Thoracic aorta (tissue), 2 donors: ENCODE data around the gene B4GALT1. TPM values are rescaled to one million over a fixed set of nuclear protein-coding genes. Genes with fewer than 3 reads are reported as not detected.

Experiments used
- ATAC-seq: fragments of 150-250 bp; one replicate; pipeline ENCODE4 v1.8.0; 2017; ENCODE audit warnings: low read depth; ENCODE audit not compliant: insufficient number of reproducible peaks, low FRiP score
- DNase-seq: peaks from one replicate; pipeline ENCODE4 v3.0.0-alpha.2; 2020; ENCODE audit warnings: low spot score
- H3K27ac ChIP-seq, 2 donors: fragments of 200-600 bp; sonication (generic); 1 replicate in 1 of 2; 2 replicates in 1 of 2; pipeline ENCODE4 v1.5.1; 2016; ENCODE audit warnings: mild to moderate bottlenecking in 2 of 2, moderate library complexity in 2 of 2
- H3K27me3 ChIP-seq: fragments of 200-600 bp; sonication (generic); replicated peaks from 2 replicates; pipeline ENCODE4 v1.6.0; 2016; ENCODE audit warnings: mild to moderate bottlenecking; ENCODE audit not compliant: insufficient read depth
- H3K36me3 ChIP-seq: fragments of 200-600 bp; sonication (generic); one replicate; pipeline ENCODE4 v1.5.1; 2016
- H3K4me1 ChIP-seq, 2 donors: fragments of 200-600 bp; sonication (generic); 1 replicate in 1 of 2; 2 replicates in 1 of 2; pipeline versions ENCODE4 v1.5.1 to v1.6.0; 2016; ENCODE audit warnings: low read depth in 2 of 2, mild to moderate bottlenecking in 1 of 2; ENCODE audit not compliant: control insufficient read depth in 1 of 2
- H3K4me3 ChIP-seq: fragments of 200-600 bp; sonication (generic); 2 replicates; pipeline ENCODE4 v1.5.1; 2016; ENCODE audit warnings: mild to moderate bottlenecking
- H3K9me3 ChIP-seq: fragments of 200-600 bp; sonication (generic); 2 replicates; pipeline ENCODE4 v1.5.1; 2016
- CTCF ChIP-seq: fragments of 200-600 bp; sonication (generic); IDR thresholded peaks from one replicate; pipeline ENCODE4 v1.5.1; 2019; ENCODE audit warnings: antibody characterized with exemption
- total RNA-seq, 2 donors: library from RNA; depleted of rRNA; stranded (reverse); fragments of >200 nt; gene quantifications; one replicate each; pipeline versions ENCODE4 v1.1.0 to v1.2.3, GENCODE V29; 2016

B4GALT1 gene
- total RNA-seq, 2 donors from 2014 or later, result 59.4 to 86.6 TPM

DNA sequence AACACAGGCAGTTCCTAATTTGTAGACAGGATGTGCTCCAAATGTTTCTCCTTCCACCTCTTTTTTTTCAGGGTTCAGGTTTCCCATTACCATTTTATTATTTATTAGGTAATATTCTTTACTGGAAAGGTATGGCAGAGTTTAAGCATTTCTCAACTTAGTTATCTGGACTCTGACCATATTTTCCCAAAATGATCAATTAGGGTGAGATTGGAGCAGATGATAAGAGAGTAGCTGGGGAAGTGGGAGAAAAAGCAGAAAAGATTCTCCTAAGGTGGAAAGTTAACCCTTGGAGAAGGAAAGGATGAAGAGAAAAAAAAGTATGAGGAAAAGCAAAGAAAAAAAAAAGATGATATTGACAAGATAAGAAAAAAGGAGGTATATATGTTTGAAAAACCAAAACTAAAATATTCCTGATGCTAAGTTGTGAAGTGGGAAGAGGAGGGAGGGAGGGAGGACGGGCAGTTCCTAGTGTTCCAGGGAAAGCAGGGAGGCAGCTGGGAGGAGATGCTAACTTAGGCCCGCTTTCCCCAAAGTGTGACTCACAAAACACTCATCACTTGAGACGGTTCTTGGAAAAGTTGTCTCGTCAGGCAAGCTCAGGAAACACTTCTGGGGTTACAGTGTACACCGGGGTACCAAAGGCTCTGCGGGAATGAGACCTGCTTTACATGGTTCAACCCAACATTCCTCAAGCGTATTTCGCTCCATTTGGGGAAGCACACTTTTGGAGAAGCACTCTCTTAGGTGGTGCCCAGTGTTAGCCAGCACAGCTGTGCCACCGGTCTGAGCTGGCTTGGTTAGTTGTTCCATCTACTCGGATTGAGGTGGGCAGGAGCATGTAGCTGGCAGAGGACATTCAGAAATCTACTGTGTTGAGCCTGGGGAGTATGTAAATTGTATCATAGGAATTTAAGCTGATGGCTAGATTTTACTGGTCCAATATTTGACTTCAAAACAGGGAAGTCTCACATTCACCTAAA is 35.1 kb downstream of the B4GALT1 start:
- Histone ChIP-seq H3K27ac (peak overlapping the region in 1 of 2 donors; percentile 8), H3K36me3 (peaks cover 32% of the 10 kb centered on the region), H3K4me1 (peaks cover 31 to 66% of the 10 kb centered on the region in 2 donors), H3K27me3 (no peaks in the 10 kb centered on the region), H3K9me3 (no peaks in the 10 kb centered on the region), H3K4me3 (no peak overlapping the region)
- TF ChIP-seq CTCF, result no peak
- ATAC-seq (peak; percentile 14), DNase-seq (no peak)

- H3K4me3 ChIP-seq, result no peak overlapping the region
- no peak for DNase-seq
- H3K9me3 ChIP-seq, result no peaks in the 10 kb centered on the region
- H3K27ac ChIP-seq, result peak overlapping the region in 1 of 2 donors; percentile 25
- peaks cover 30 to 62% of the 10 kb centered on the region in 2 donors for H3K4me1 ChIP-seq
- peaks cover 32% of the 10 kb centered on the region for H3K36me3 ChIP-seq
- no peaks in the 10 kb centered on the region for H3K27me3 ChIP-seq
- ATAC-seq, result no peak
- no peak for TF ChIP-seq CTCF
Measured at GRCh38 chr9:33130961-33131789, 36.0 kb downstream of the B4GALT1 start.

DNA sequence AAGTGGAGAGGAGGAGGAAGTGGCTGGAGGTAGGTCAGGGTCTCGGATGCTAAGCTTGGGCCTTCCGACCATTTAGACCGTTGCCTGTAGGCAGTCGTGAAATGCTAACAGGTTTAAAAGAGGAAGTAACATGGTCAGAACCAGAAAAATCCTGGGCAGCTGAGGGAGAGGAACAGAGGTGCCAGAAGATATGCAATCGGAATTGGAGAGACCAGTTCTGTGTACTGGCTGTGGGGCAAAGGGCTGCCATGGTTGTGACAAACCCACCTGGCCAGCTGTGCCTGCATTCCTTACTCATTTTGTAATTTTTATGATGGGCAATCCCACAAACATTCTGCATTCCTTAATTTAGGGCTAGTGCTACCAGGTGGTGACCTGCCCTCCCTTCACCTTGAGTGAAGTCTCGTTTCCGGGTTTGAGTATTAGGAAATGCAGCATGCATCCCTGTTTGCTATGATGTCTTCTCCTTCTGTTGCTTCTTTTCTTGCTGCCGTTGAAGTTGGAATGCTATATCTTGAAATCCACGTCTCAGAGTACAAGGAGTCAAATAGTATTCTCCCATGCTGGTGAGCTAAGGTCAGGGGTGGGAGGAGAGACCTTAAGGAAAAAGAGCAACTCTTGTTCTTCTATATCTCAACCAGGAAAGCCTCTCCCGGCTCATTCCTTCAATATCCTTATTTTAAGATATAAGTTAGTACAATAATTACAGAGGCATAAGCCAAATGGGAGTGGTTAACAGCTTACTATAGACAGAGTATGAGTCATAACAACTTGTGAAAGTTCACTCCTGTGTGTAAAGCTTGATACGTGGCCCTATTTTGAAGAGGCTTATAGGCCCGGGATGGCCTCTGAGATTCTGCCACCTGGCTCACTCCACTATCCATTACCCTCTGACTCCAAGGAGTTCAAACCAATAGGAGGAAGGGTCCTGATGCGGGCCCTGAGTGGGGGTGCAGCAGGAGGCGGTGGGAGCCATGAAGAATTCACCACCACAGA is 37.0 kb downstream of the B4GALT1 start:
- DNase-seq (no peak), ATAC-seq (no peak)
- no peaks in the 10 kb centered on the region for H3K27me3 ChIP-seq
- peaks cover 36 to 64% of the 10 kb centered on the region in 2 donors for H3K4me1 ChIP-seq
- H3K27ac ChIP-seq, result peak overlapping the region in 1 of 2 donors; percentile 25
- H3K9me3 ChIP-seq, result no peaks in the 10 kb centered on the region
- H3K36me3 ChIP-seq, result peaks cover 32% of the 10 kb centered on the region
- TF ChIP-seq CTCF, result no peak
- no peak overlapping the region for H3K4me3 ChIP-seq

DNA sequence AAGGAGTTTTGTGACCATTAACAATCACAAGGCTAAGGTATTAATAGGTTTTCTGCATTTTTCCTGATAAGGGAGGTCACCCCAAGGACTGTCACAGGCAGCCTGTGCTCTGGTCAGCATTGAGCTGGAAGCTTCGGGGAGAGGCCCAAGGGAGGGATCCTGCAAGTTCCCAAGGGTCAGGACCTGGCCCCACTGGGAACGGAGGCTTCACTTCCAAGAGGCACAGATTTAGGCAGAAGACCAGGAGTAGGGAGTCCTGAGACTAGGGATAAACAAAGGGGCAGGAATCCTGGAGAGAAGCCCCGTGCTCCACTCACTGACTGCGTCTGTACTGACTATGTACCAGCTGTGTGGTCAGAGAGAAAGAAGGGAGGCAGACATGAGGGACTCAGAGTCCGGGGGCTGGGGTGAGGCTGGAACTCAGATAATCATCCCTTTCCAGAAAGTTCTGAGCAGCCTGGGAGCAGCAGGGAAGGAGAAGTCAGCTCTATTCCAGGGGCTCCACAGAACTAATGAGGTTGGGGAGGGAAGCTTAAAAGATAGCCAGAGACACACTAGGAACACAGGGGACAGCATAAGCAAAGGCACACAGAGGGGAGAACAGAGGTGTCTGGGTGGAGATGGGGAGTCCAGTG is 37.8 kb downstream of the B4GALT1 start:
- DNase-seq (no peak), ATAC-seq (no peak)
- no peak for TF ChIP-seq CTCF
- peaks cover 42 to 69% of the 10 kb centered on the region in 2 donors for H3K4me1 ChIP-seq
- H3K27me3 ChIP-seq, result no peaks in the 10 kb centered on the region
- H3K36me3 ChIP-seq, result peaks cover 27% of the 10 kb centered on the region
- H3K9me3 ChIP-seq, result no peaks in the 10 kb centered on the region
- H3K4me3 ChIP-seq, result no peak overlapping the region
- no peak overlapping the region for H3K27ac ChIP-seq
